ENCODE data around the gene PLCL2.
"Not testable (repeated sequence)": the region's sequence is repeated elsewhere in the genome, so short reads cannot be mapped to it uniquely, and the experiment has no call there.

Gene PLCL2

DNA sequence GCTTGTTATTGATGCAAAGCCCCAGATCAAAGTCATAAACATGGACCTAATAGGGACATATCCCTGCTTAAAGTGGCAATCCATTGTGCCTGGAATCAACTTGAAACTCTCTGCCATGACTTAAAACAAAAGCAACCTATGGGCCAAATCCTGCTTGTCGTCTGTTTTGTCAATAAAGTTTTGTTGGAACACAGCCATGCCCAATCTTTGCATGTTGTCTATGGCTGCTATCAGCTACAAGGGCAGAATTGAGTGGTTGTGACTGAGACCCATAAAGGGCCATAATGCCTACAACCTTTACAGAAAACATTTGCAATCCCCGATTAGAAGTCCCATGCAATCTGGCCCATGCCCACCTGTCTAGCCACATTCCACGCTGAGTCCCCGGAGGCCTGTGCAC lies 235.4 kb downstream of the PLCL2 start:
- DNase-seq (ENCODE audit: low read depth): no peak

DNA sequence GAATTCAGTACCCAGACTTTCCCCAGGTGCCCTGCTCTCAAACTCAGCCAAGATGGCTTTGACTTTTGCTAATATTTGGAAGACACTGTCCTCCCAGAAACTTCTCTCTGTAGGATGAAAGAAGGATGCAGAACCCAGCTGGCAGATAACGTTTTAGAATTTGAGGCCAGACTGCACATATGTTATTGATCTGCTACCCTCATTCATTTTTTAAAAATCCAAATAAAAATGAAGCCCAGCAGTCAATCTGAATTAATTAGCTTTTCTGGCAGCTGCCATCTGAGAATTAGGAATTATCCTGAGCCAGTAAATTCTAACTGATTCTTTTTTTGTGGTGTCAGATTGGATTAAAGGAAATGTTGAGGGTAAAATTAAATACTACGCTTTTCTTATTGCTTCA lies 236.6 kb downstream of the PLCL2 start:
- no peak for DNase-seq (ENCODE audit: low read depth)

DNA sequence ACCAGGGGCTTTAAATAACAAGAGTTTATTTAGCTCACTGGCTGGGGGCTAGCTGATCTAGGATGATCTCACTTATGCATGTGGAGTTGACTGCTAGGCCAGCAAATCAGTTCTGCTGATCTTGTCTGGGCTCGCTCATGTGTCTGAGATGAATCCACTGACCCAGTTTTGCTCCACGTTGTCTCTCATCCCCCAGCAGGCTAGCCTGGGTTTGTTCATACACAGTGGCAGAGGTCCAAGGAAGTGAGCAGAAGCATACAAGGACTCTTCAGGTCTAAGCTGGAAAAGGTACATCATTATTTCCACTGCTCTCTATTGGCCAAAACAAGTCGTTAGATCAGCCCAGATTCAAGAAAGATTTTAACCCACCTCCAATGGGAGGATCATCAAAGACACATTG lies 238.0 kb downstream of the PLCL2 start:
- no peak for DNase-seq (ENCODE audit: low read depth)

DNA sequence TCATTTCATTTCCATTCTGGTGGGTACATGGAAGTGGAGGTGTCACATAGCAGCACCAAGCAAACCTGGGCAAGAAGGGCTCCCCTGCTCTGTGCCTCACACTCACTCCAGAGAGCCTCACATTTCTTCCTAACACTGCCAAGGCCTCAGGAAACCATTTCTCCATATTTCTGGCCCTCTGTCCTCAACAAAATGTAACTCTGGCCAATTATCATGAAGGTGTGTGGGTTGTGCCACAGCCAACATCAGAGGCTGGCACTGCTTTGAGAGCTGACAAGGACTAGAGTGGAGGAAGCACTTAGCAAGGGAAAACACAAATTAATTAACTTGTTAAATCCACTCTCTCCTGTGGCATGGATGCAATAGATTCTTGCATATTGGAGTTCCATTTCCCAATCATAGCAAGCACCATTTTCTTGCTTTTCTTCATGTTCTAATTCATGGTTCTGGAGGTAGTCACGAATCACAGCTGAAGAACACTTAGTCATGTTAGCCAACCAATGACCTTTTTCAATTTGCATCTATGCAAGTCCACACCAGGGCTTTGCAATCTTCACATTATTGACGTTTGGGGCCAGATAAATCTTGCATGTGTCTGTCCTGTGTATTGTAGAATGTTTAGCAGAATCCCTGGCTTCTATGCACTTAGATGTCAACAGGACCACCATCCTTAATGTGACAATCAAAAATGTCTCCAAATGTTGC lies 241.1 kb downstream of the PLCL2 start:
- DNase-seq (ENCODE audit: low read depth): no peak

DNA sequence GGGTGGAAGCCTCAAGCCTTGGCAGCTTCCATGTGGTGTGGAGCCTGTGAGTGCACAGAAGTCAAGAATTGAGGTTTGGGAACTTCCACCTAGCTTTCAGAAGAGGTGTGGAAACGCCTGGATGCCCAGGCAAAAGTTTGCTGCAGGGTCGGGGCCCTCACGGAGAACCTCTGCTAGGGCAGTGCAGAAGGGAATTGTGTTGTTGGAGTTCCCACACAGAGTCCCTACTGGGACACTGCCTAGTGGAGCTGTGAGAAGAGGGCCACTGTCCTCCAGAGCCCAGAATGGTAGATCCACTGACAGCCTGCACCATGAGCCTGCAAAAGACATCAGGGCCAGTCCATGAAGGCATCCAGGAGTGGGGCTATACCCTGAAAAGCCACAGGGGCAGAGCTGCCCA lies 243.9 kb downstream of the PLCL2 start:
- not testable (repeated sequence) for DNase-seq (ENCODE audit: low read depth)

DNA sequence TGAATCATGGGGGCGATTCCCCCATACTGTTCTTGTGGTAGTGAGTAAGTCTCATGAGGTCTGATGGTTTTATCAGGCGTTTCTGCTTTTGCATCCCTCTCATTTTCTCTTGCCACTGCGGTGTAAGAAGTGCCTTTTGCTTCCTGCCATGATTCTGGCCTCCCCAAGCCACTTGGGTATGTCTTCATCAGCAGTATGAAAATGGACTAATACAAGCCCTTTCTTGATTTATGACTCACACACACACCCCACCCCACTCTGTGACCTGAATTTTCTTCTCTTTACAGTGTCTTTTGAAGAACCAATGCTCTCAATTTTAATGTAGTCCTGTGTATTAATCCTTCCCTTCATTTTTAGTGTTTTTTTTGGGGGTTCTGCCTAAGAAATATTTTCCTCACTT lies 244.8 kb downstream of the PLCL2 start:
- DNase-seq (ENCODE audit: low read depth): no peak

DNA sequence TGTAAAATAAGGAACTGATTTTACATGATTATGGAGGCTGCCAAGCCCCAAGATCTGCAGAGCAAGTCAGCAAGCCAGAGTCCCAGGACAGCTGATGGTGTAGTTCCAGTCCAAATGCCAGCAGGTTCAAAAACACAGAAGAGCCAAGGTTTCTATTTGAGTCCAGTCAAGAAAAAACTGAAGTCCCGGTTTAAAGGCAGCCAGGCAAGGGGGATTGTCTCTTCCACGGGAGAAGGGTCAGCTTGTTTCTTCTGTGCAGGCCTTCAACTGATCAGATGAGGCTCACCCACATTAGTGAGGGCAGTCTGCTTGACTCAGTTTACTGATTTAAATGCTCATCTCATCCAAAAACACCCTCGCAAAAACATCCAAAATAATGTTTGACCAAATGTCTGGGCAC lies 246.2 kb downstream of the PLCL2 start:
- no peak for DNase-seq (ENCODE audit: low read depth)

DNA sequence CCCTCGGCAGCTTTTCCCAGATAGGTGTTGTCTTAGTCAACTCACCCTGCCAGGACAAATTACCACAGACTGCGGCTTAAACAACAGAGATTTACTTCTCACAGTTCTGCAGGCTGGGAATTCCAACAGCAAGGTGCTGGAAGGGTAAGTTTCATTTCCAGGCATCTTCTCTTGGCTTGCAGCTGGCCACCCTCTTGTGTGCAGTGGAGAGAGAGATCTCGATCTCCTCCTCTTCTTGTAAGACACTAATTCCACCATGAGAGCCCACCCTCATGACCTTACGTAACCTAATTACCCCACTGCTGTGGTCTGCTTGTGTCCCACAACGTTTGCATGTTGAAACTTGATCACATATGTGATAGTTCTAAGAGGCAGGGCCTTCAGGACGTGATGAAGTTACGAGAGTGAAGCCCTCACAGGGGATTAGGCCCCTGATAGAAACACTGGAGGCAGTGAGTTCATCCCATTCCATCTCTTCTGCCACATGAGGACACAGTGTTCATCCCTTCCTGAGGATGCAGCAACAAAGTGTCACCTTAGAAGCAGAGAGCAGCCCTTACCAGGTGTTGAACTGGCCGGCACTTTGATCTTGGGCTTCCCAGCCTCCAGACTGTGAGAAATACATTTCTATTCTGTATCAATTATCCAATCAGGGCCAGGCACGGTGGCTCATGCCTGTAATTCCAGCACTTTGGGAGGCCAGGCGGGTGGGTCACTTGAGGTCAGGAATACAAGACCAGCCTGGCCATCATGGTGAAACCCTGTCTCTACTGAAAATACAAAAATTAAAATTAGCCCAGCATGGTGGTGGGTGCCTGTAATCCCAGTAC lies 247.7 kb downstream of the PLCL2 start:
- DNase-seq (ENCODE audit: low read depth): no peak

DNA sequence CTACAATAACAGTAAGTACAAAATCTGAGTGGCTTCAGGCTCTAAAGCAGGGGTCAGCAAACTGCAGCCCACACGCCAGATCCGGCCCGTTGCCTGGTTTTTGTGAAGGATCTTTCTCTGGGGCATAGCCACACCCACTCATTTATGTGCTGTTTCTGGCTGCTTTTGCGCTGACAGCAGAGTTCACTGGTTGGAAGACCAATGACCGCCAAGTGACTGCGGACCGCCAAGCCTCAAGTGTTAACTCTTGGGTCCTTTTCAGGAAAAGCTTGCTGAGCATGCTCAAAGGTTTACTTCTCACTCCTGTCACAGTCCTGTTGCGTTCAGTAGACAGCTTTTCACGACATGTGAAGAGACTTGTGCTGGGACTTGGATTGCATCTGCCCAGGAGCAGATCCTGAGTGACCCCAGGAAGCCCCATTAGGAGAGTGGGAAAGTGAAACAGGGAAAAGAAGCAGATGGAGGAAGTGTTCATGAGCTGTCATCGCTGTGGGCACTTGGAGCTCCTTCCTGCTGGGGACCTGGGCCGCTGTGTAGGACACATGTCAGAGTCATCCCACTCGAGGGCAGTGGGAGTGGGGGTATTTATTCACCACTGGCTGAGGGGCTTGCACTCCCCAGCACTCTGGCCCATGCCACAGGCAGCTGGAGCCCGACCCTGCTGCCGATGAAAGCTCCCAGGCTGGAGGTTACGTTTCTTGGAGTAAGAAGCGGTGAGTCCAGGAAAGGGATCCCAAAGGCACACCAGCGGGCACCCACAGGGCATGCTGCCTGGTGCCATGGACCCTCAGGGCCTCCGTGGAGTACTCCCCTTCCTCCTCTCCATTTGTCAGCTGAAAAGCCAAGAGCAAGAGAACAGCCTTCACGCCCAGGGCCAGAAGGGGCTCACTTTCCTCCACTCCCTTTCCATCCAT lies 249.1 kb downstream of the PLCL2 start:
- no peak for DNase-seq (ENCODE audit: low read depth)

DNA sequence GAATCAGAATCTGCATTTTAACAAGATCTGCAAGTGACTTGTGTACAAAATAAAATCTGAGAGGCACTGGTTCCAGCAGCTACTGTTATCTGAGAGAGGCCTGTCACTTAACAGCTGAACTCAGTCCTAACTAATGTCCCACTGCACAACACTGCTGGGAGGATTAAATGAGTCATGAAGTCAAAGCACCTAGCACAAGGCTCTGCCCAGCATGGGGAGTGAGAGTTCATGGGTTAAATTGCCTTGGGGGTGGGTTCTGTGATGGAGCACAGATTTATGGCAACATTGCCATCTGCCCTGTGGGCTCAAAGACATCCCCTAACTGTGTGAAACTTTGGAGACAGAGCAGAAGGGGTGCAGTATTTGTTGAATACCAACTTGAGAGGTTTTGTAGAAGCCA lies 250.9 kb downstream of the PLCL2 start:
- no peak for DNase-seq (ENCODE audit: low read depth)

DNA sequence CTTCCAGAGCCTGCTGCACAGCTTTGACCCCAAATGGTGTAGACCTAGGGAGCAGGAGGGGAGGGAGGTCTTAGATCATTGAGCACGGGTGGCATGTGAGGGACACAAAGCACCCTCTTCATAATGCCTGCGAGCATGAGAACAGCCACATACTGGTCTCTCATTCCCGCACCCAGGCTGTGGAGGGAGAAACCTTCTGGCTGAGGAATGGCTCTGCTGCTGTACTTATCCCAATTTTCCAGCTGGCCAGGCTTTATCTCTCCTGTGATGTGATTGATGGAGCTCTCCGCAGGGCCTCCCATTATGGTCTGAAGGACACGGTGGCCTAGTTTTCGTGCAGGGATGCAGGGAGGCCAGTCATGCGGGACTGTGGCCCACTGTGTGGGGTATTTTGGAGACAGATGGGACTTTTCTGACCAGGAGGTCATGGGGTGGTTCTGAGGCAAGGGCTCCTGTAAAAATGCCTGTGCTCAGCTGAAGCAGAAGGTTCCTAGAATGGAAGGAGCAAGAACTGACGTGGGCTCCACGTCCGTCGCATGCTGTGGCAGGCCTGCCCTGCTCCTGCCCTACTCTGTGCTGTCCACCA lies 251.5 kb downstream of the PLCL2 start:
- DNase-seq (ENCODE audit: low read depth): no peak

DNA sequence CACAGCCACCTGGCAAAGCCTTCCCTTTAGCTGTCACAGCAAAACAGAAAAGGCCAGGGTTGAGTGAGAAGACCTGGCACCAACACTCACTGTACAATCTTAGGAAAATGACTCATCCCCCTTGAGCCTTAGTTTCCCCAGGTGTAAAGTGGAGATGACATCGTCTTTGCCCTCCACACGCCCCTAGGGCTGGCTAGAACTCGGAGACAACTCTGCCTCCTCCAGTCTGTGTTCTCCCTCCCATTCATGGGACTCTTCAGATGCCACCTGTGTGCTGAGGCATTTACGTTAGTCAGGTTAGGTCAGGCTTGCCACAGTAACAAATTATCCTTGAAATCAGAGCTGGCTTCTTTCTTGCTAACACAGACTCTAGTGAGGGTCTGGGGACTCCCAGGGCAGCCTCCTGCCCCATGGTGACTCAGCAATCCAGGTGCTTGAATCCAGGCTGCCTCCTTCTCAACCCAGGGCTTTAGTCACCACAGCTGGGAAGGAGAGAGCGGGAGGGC lies 252.6 kb downstream of the PLCL2 start:
- no peak for DNase-seq (ENCODE audit: low read depth)

DNA sequence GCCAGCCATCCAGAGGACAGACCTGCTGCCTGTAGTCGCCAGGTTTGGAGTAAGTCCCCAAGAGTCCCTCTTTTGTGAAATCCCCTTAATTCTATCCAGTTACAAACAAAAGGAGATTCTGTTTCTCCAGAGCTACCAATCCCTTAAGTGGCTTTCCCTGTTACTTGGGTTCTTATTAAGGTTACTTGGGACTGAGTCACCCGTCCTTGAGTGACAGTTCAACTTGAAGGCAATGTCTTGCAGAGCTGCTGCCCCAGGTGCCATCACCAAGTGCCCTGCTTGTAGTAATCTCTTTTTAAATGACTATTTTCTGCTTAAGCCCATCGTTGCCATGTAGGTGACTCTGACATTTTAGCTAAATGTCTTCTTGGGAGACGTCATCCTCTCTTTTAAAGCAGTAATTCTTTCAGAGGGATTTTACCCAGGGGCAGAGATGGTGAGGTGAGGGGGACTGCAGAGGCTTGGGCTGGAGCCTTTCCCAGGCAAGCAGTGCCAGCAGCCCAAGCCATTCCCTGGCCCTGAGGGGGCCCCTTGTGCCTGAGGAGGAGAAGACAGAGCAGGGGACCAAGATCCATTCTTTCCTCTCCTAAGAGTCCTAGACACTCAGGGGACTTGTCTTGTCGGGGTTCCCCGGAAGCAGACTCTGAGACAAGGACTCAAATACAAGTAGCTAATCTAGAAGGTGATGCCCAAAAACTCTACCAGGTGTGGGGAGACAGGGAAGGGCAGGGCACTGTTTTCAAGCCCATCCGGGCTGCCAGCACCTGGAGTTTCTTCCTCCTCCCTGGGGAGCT lies 253.7 kb downstream of the PLCL2 start:
- no peak for DNase-seq (ENCODE audit: low read depth)

Data from HS-5 (cell line).